Muscle of back (tissue), 11 donors: ENCODE measurements around the gene FLAD1. TPM values are rescaled to one million over a fixed set of nuclear protein-coding genes. Genes with fewer than 3 reads are reported as not detected.

Experiments
- DNase-seq, 3 donors: peaks; one replicate each; pipeline versions ENCODE4 v3.0.0 to v3.0.0-alpha.2; 2013
- polyA plus RNA-seq, 10 donors: library from polyadenylated mRNA; unstranded; fragments of 120-200 nt; gene quantifications; one replicate each; pipeline ENCODE4 v1.2.1, GENCODE V29; 2013; ENCODE audit not compliant: insufficient read length in 10 of 10

FLAD1 gene
- polyA plus RNA-seq, 10 donors = 15.3 to 21.0 (median 19.5) TPM

DNA sequence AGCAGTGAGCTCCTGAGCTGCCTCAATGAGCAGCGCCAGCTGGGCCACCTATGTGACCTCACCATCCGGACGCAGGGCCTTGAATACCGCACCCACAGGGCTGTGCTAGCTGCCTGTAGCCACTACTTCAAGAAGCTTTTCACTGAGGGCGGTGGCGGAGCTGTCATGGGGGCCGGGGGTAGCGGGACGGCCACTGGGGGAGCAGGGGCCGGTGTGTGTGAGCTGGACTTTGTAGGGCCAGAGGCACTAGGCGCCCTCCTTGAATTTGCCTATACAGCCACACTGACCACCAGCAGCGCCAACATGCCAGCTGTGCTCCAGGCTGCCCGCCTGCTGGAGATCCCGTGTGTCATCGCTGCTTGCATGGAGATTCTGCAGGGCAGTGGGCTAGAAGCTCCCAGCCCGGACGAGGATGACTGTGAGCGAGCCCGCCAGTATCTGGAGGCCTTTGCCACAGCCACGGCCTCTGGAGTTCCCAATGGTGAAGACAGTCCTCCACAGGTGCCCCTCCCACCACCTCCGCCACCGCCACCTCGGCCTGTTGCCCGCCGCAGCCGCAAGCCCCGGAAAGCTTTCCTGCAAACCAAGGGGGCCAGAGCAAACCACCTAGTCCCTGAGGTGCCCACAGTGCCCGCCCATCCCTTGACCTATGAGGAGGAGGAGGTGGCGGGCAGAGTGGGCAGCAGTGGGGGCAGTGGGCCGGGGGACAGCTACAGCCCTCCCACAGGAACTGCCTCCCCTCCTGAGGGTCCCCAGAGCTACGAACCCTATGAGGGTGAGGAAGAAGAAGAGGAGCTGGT lies 31.8 kb downstream of the FLAD1 start:
- no peak for DNase-seq

GRCh38 chr1:155015527-155016230 lies 32.5 kb downstream of the FLAD1 start:
- DNase-seq = no peak

GRCh38 chr1:155016231-155016831 lies 33.2 kb downstream of the FLAD1 start:
- no peak for DNase-seq

- peak; percentile 85 to 96 (median 89) for DNase-seq
These were observed 34.1 kb downstream of the FLAD1 start for GRCh38 chr1:155017041-155017945.

GRCh38 chr1:155017946-155018316 lies 34.8 kb downstream of the FLAD1 start:
- DNase-seq = no peak

- DNase-seq = no peak
These were observed 35.6 kb downstream of the FLAD1 start for GRCh38 chr1:155018617-155019348.

- no peak for DNase-seq
These were observed 36.5 kb downstream of the FLAD1 start for GRCh38 chr1:155019377-155020245.

DNA sequence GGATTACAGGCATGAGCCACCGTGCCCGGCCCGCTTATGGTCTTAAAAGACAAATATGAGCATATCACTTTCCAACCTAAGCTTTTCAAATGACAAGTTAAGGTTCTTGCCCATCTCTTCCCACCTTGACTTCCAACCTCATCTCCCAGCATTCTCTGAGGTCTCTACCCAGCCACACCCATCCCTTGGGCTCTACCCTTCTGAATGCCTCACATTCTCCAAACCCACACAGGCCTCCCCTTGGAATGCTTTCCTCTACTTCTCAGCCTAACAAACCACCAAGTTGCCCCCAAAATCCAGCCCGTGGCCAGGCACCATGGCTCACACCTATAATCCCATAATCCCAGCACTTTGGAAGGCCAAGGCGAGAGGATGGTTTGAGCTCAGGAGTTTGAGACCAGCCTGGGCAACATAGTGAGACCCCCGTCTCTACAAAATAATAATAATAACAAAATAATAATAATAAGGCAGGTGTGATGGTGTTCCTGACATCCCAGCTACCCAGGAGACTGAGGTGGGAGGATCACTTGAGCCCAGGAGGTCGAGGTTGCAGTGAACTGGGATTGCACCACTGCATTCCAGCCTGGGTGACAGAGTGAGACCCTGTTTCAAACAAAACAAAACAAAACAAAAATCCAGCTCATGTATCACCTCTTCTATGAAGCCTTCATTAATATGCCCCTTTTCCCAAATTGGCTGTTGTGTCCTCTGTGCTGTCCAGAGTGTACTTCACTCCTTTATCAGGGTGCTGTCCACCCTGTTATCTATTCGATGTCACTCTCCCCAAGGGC lies 39.2 kb downstream of the FLAD1 start:
- DNase-seq = no peak

GRCh38 chr1:155022927-155023236 lies 39.7 kb downstream of the FLAD1 start:
- DNase-seq = no peak

- no peak for DNase-seq
These were observed 40.5 kb downstream of the FLAD1 start for GRCh38 chr1:155023627-155024026.

DNA sequence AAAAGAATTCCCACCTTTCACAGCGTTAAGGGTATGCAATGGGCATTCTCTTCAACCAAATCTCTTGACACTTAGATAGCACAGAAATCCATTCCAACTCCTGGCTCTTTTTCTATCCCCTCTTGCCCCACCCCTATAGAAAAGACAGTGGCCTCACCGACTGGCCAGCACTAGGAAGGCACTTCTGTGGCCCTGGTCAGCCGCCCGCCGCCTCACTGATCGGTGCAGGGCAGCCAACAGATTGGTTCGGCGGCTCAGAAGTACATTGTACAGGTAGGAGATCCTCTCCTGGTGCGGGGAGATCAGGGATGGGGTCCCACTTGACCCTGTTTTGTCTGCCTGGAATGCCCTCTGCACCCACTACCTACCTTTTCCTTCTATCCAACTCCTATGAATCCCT lies 41.2 kb downstream of the FLAD1 start:
- DNase-seq = no peak

DNA sequence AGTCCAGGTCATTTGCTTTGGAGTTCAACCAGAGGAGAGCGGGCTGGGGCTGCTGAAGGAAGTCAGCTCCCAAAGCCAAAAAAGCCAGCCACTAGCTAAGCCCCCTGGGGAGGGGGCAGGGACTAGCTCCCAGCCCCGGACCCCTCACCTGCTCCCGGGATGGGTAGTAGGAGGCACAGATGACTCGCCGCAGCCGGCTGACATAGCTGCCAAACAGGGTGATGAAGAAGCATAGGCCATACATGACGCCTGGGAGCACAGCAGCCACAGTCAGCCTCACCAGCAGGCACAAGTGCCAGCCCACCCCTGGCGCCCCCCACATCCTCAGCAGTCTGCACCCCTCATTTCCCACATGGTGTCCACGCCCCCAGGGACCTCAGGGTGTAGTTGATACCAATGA lies 43.0 kb downstream of the FLAD1 start:
- DNase-seq = no peak

GRCh38 chr1:155026588-155026987 lies 43.4 kb downstream of the FLAD1 start:
- no peak for DNase-seq

GRCh38 chr1:155029513-155030242 lies 46.5 kb downstream of the FLAD1 start:
- DNase-seq = no peak

GRCh38 chr1:155030243-155030795 lies 47.2 kb downstream of the FLAD1 start:
- DNase-seq = no peak

- no peak for DNase-seq
These were observed 47.8 kb downstream of the FLAD1 start for GRCh38 chr1:155030899-155031298.

GRCh38 chr1:155032886-155033285 lies 49.7 kb downstream of the FLAD1 start:
- no peak for DNase-seq

GRCh38 chr1:155033524-155033923 lies 50.4 kb downstream of the FLAD1 start, which contains the start of the genes DCST1 and DCST2:
Gene DCST1 (plus strand): TSS chr1:155033824. CDS start chr1:155034037, 213 bp downstream.
Gene DCST2 (minus strand): TSS chr1:155033781. CDS start chr1:155033701, 80 bp downstream.
- no peak for DNase-seq
